ENCODE results near the gene TM2D3.
"Not testable (repeated sequence)": the region's sequence is repeated elsewhere in the genome, so short reads cannot be mapped to it uniquely, and the experiment has no call there.

TM2D3 gene

GRCh38 chr15:101657968-101658784 is 6.0 kb upstream of the TM2D3 start:
- FAIRE-seq = no peak
- DNase-seq (ENCODE audit: extremely low spot score, insufficient read length, low read depth) = no peak

GRCh38 chr15:101657171-101657570 is 5.0 kb upstream of the TM2D3 start:
- DNase-seq (ENCODE audit: extremely low spot score, insufficient read length, low read depth) = no peak
- no peak for FAIRE-seq

- not testable (repeated sequence) for DNase-seq (ENCODE audit: extremely low spot score, insufficient read length, low read depth); FAIRE-seq
These were observed 2.6 kb upstream of the TM2D3 start for GRCh38 chr15:101654624-101655337.

- FAIRE-seq (no peak), DNase-seq (ENCODE audit: extremely low spot score, insufficient read length, low read depth) (no peak)
These were observed 2.0 kb upstream of the TM2D3 start for GRCh38 chr15:101654171-101654570.

- FAIRE-seq (no peak), DNase-seq (ENCODE audit: extremely low spot score, insufficient read length, low read depth) (no peak)
These were observed 727 bp upstream of the TM2D3 start for GRCh38 chr15:101652786-101653430.

GRCh38 chr15:101651554-101652097 is 555 bp downstream of the TM2D3 start:
- FAIRE-seq (peak; percentile 33), DNase-seq (ENCODE audit: extremely low spot score, insufficient read length, low read depth) (no peak)

- DNase-seq (ENCODE audit: extremely low spot score, insufficient read length, low read depth) (no peak), FAIRE-seq (no peak)
These were observed 2.0 kb downstream of the TM2D3 start for GRCh38 chr15:101650145-101650544.

- DNase-seq (ENCODE audit: extremely low spot score, insufficient read length, low read depth) (no peak), FAIRE-seq (no peak)
These were observed 3.8 kb downstream of the TM2D3 start for GRCh38 chr15:101648356-101648755.

GRCh38 chr15:101647251-101647650 is 4.9 kb downstream of the TM2D3 start:
- DNase-seq (ENCODE audit: extremely low spot score, insufficient read length, low read depth) (no peak), FAIRE-seq (no peak)

GRCh38 chr15:101646672-101647071 is 5.5 kb downstream of the TM2D3 start:
- FAIRE-seq (no peak), DNase-seq (ENCODE audit: extremely low spot score, insufficient read length, low read depth) (no peak)

GRCh38 chr15:101642361-101642760 is 9.8 kb downstream of the TM2D3 start:
- FAIRE-seq = no peak
- no peak for DNase-seq (ENCODE audit: extremely low spot score, insufficient read length, low read depth)

GRCh38 chr15:101641894-101642293 is 10.3 kb downstream of the TM2D3 start:
- no peak for DNase-seq (ENCODE audit: extremely low spot score, insufficient read length, low read depth)
- FAIRE-seq = peak; percentile 76

- DNase-seq (ENCODE audit: extremely low spot score, insufficient read length, low read depth) = peak; percentile 35
- peak; percentile 90 for FAIRE-seq
These were observed 10.9 kb downstream of the TM2D3 start for GRCh38 chr15:101641129-101641764.

- FAIRE-seq (no peak), DNase-seq (ENCODE audit: extremely low spot score, insufficient read length, low read depth) (no peak)
These were observed 12.5 kb downstream of the TM2D3 start for GRCh38 chr15:101639667-101640066.

- DNase-seq (ENCODE audit: extremely low spot score, insufficient read length, low read depth) (no peak), FAIRE-seq (no peak)
These were observed 14.3 kb downstream of the TM2D3 start for GRCh38 chr15:101637919-101638318.

GRCh38 chr15:101637516-101637915 is 14.7 kb downstream of the TM2D3 start:
- DNase-seq (ENCODE audit: extremely low spot score, insufficient read length, low read depth) = no peak
- no peak for FAIRE-seq

- DNase-seq (ENCODE audit: extremely low spot score, insufficient read length, low read depth) (no peak), FAIRE-seq (no peak)
These were observed 15.1 kb downstream of the TM2D3 start for GRCh38 chr15:101637038-101637437.

- FAIRE-seq (no peak), DNase-seq (ENCODE audit: extremely low spot score, insufficient read length, low read depth) (no peak)
These were observed 16.0 kb downstream of the TM2D3 start for GRCh38 chr15:101635944-101636727.

GRCh38 chr15:101633356-101633755 is 18.8 kb downstream of the TM2D3 start:
- DNase-seq (ENCODE audit: extremely low spot score, insufficient read length, low read depth) (no peak), FAIRE-seq (no peak)
